CD4-positive, alpha-beta T cell (primary cell): ENCODE data around the gene SMOC2. TPM values are rescaled to one million over a fixed set of nuclear protein-coding genes. Genes with fewer than 3 reads are reported as not detected.

ENCODE experiments used
- ATAC-seq: fragments of 200-7000 bp; cut with Tn5 transposase; one replicate; pipeline ENCODE4 v1.10.0; 2022; ENCODE audit warnings: mild to moderate bottlenecking; ENCODE audit not compliant: poor library complexity
- CTCF ChIA-PET: fragments of 350-600 bp; sonication (Branson Sonifier 250); formaldehyde crosslinking; loops from one replicate; lab custom pipeline; 2021; ENCODE audit warnings: antibody characterized with exemption, inconsistent platforms; lab: Charles Lee
- POLR2A ChIA-PET: fragments of 350-600 bp; sonication (Branson Sonifier 250); formaldehyde crosslinking; loops from one replicate; lab custom pipeline; 2021; ENCODE audit warnings: antibody characterized with exemption, inconsistent platforms; lab: Charles Lee
- DNase-seq, 14 experiments: peaks; one replicate each; pipeline ENCODE4 v3.0.0-alpha.2; 2013 to 2020; ENCODE audit warnings: mixed read lengths in 2 of 14
- H3K27ac ChIP-seq, 2 donors: one replicate each; pipeline versions ENCODE4 v1.5.1 to v1.7.0; 2013; ENCODE audit warnings: low read length in 2 of 2, low read depth in 1 of 2, mild to moderate bottlenecking in 1 of 2
- H3K27me3 ChIP-seq, 2 experiments: 1 replicate in 1 of 2; 2 replicates in 1 of 2; pipeline versions ENCODE4 v1.6.1 to v1.7.0; 2013; ENCODE audit warnings: low read length in 2 of 2, control low read depth in 1 of 2, mild to moderate bottlenecking in 1 of 2, moderate library complexity in 1 of 2; ENCODE audit not compliant: insufficient read depth in 2 of 2, control insufficient read depth in 1 of 2
- H3K36me3 ChIP-seq: one replicate; pipeline ENCODE4 v1.6.1; 2013; ENCODE audit warnings: low read length, control low read depth; ENCODE audit not compliant: insufficient read depth
- H3K4me1 ChIP-seq: one replicate; pipeline ENCODE4 v1.6.1; 2013; ENCODE audit warnings: low read length, control low read depth; ENCODE audit not compliant: insufficient read depth
- H3K4me3 ChIP-seq: one replicate; pipeline ENCODE4 v1.5.1; 2013; ENCODE audit warnings: mild to moderate bottlenecking, low read length, moderate library complexity
- H3K9me3 ChIP-seq, 2 experiments: 1 replicate in 1 of 2; 2 replicates in 1 of 2; pipeline versions ENCODE4 v1.6.1 to v1.7.0; 2013; ENCODE audit warnings: low read length in 2 of 2, mild to moderate bottlenecking in 2 of 2, control low read depth in 1 of 2, moderate library complexity in 1 of 2; ENCODE audit not compliant: control insufficient read depth in 1 of 2, insufficient read depth in 1 of 2
- H3K27ac Mint-ChIP-seq: one replicate; pipeline ENCODE4 v1.8.0; 2020; ENCODE audit warnings: mixed read lengths
- H3K27me3 Mint-ChIP-seq: one replicate; pipeline ENCODE4 v1.8.0; 2021; ENCODE audit warnings: mixed read lengths
- H3K36me3 Mint-ChIP-seq: one replicate; pipeline ENCODE4 v1.8.0; 2021; ENCODE audit warnings: low read depth, mixed read lengths
- H3K4me1 Mint-ChIP-seq: one replicate; pipeline ENCODE4 v1.8.0; 2021; ENCODE audit warnings: low read depth, mixed read lengths
- H3K4me3 Mint-ChIP-seq: one replicate; pipeline ENCODE4 v1.8.0; 2020; ENCODE audit warnings: mild to moderate bottlenecking, mixed read lengths
- H3K9me3 Mint-ChIP-seq: one replicate; pipeline ENCODE4 v1.8.0; 2020; ENCODE audit warnings: mixed read lengths
- CTCF ChIP-seq: fragments of 200-600 bp; IDR thresholded peaks from one replicate; pipeline ENCODE4 v1.8.0; 2022; ENCODE audit warnings: antibody characterized with exemption, mild to moderate bottlenecking
- intact Hi-C, 2 experiments: fragments of 100-400 bp; cut with DNase I in 1 of 2; cut with micrococcal nuclease in 1 of 2; formaldehyde crosslinking; loops; one replicate each; pipeline versions ENCODE4 v1.15.1 to v1.9.0; 2023 to 2025; cut with DNase I, micrococcal nuclease
- total RNA-seq, 174 experiments: library from RNA in 2 of 174; stranded (reverse) in 2 of 174; gene quantifications; one replicate each; pipeline ENCODE4 v1.2.3 and lab custom pipeline; 2021 to 2026

SMOC2 gene
- total RNA-seq, 2 experiments from 2014 or later, result not detected

DNA sequence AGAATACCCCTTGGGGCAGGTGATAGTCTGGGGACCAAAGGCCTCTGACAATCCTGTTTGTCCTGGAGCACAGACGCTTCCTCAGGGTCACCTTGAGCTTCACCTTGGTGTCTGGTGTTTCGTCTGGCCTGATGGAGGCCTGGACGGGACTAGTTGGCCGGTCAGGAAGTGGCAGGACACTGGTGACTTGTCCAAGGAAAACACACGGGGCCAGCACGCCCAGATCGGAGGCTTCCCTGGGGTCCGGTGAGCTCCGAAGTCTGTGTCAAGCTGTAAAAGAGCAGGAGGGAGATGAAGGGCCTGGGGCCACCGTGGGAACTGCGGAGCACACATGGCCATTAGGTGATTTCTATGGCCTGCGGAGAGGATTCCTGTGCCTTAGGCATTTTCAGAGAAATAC is 67.9 kb downstream of the SMOC2 start:
- no peak for ATAC-seq
- H3K27ac Mint-ChIP-seq, result no peak overlapping the region
- no peaks in the 10 kb centered on the region for H3K9me3 Mint-ChIP-seq

GRCh38 chr6:168513766-168514165 is 72.8 kb downstream of the SMOC2 start:
- ATAC-seq (no peak), DNase-seq (no peak)
- no peaks in the 10 kb centered on the region for H3K36me3 Mint-ChIP-seq
- Histone ChIP-seq H3K4me1 (no peaks in the 10 kb centered on the region), H3K27me3 (no peaks in the 10 kb centered on the region), H3K4me3 (no peak overlapping the region), H3K36me3 (no peaks in the 10 kb centered on the region), H3K27ac (no peak overlapping the region), H3K9me3 (peaks cover 0 to 17% of the 10 kb centered on the region in 2 experiments)
- H3K27ac Mint-ChIP-seq, result no peak overlapping the region
- no peaks in the 10 kb centered on the region for H3K4me1 Mint-ChIP-seq
- no peak for TF ChIP-seq CTCF
- CTCF ChIA-PET, result no interaction called here
- H3K4me3 Mint-ChIP-seq, result no peak overlapping the region
- POLR2A ChIA-PET, result no interaction called here
- intact Hi-C loops, result no loop called here
- peaks cover 7% of the 10 kb centered on the region for H3K27me3 Mint-ChIP-seq
- H3K9me3 Mint-ChIP-seq, result no peaks in the 10 kb centered on the region

More for the DNA sequence above, 67.9 kb downstream of the SMOC2 start:
- POLR2A ChIA-PET, result no interaction called here
- H3K36me3 Mint-ChIP-seq, result no peaks in the 10 kb centered on the region
- CTCF ChIA-PET, result no interaction called here
- intact Hi-C loops, result no loop called here
- Histone ChIP-seq H3K36me3 (no peaks in the 10 kb centered on the region), H3K4me1 (no peaks in the 10 kb centered on the region), H3K9me3 (no peaks in the 10 kb centered on the region), H3K27me3 (no peaks in the 10 kb centered on the region), H3K27ac (no peak overlapping the region), H3K4me3 (no peak overlapping the region)
- no peak for TF ChIP-seq CTCF
- H3K4me1 Mint-ChIP-seq, result no peaks in the 10 kb centered on the region
- no peak for DNase-seq
- peaks cover 3% of the 10 kb centered on the region for H3K27me3 Mint-ChIP-seq
- no peak overlapping the region for H3K4me3 Mint-ChIP-seq

DNA sequence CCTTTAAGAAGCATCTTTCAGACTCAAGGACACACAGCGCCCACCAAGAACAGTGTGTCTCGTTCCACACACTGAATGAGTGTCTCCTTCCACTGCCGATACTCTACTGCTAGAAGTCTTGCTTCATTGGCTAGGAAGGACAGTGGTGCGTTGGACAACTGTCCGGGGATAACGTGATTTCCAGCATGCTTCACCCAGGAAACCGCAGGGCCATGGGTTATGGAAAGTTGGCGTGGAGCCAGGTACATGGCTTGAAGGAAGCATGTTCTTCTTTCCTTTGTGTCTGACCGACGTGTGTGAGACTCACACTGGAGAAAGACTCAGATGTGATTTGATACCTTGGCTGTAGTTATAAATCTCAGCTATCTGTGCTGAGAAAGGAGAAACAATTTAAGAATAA is 73.2 kb downstream of the SMOC2 start:
- H3K27ac ChIP-seq, result no peak overlapping the region
- no peaks in the 10 kb centered on the region for H3K27me3 ChIP-seq
- no peak for ATAC-seq
- intact Hi-C loops, result no loop called here
- Mint-ChIP-seq H3K27ac (no peak overlapping the region), H3K4me3 (no peak overlapping the region), H3K9me3 (no peaks in the 10 kb centered on the region), H3K27me3 (peaks cover 7% of the 10 kb centered on the region), H3K4me1 (no peaks in the 10 kb centered on the region), H3K36me3 (no peaks in the 10 kb centered on the region)
- DNase-seq, result no peak
- no peak overlapping the region for H3K4me3 ChIP-seq
- ChIA-PET POLR2A (no interaction called here), CTCF (no interaction called here)
- H3K9me3 ChIP-seq, result peaks cover 0 to 19% of the 10 kb centered on the region in 2 experiments
- H3K36me3 ChIP-seq, result no peaks in the 10 kb centered on the region
- TF ChIP-seq CTCF, result no peak
- no peaks in the 10 kb centered on the region for H3K4me1 ChIP-seq
